GM19043 (cell line): ENCODE results near the gene ANXA9.

Experiments
- ATAC-seq: cut with Tn5 transposase; IDR thresholded peaks from one replicate; pipeline ENCODE4 v1.9.1; 2021; ENCODE audit warnings: low read depth; ENCODE audit not compliant: unreplicated experiment

The ANXA9 gene

DNA sequence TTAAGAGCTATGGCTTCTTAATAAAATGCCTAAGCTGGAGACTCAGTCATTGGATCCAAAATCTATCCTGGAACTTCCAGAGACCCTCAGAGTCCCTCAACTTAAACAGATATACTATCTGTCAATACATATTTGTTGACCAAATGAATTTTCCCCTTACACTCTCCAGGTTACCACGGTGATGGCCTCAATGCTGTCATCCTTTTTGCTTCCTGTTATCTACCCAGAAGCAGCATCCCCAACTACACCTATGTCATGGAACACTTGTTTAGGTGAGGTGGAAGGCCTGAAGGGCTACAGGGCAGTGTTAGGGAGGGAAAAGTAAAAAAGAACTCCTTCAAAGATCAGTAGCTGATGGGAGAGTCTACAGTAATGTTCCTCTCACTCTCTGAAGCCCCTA, 61.1 kb downstream of the ANXA9 start:
- ATAC-seq = no peak
